Dedifferentiated amniotic fluid mesenchymal stem cell (primary cell): ENCODE results near the gene PTCRA.

Experiments used
- DNase-seq: peaks from one replicate; pipeline ENCODE4 v3.0.0-alpha.2; 2016; ENCODE audit errors: extremely low spot score

The PTCRA gene

GRCh38 chr6:42904467-42904866 lies 11.4 kb upstream of the PTCRA start:
- no peak for DNase-seq

GRCh38 chr6:42907336-42907735 lies 8.5 kb upstream of the PTCRA start:
- no peak for DNase-seq

- no peak for DNase-seq
These were observed 6.0 kb upstream of the PTCRA start for GRCh38 chr6:42909835-42910234.

- no peak for DNase-seq
These were observed 4.5 kb upstream of the PTCRA start for GRCh38 chr6:42911171-42912021.

- DNase-seq, result no peak
These were observed 1.3 kb upstream of the PTCRA start for GRCh38 chr6:42914546-42914945.

DNA sequence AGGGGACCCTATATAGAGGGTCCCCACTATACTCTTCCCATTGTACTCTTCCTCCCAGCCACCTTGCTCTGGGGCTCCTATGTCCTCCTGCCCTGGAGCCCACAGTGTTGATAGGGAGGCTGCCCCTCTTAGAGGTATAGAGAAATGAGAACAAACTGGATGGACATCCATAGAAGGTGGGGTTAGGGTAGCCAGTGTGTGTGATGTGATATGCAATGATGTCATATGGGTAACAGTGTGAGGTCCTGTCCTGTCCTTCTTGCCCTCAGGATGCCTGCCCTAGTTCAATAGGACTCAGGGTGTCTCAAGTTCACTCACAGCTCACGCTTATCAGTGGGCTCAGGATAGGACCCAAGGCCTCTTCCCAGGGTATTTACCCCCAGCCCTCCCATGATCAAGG lies 435 bp downstream of the PTCRA start:
- no peak for DNase-seq

GRCh38 chr6:42921801-42922200 lies 5.9 kb downstream of the PTCRA start:
- no peak for DNase-seq

GRCh38 chr6:42923666-42924065 lies 7.8 kb downstream of the PTCRA start:
- no peak for DNase-seq

DNA sequence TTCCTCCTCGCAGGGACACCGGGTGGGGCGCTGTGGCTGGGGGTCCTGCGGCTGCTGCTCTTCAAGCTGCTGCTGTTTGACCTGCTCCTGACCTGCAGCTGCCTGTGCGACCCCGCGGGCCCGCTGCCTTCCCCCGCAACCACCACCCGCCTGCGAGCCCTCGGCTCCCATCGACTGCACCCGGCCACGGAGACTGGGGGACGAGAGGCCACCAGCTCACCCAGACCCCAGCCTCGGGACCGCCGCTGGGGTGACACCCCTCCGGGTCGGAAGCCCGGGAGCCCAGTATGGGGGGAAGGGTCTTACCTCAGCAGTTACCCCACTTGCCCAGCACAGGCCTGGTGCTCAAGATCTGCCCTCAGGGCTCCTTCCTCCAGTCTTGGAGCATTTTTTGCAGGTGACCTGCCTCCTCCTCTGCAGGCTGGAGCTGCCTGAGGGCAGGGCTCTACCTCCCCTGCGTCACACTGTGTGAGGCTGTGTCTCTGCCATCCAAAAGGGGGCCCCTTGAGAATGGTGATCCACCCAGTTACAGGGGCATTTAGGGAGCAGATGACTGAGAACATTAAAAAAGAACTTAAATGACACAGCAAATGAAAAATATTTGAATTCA lies 9.5 kb downstream of the PTCRA start:
- DNase-seq, result no peak

DNA sequence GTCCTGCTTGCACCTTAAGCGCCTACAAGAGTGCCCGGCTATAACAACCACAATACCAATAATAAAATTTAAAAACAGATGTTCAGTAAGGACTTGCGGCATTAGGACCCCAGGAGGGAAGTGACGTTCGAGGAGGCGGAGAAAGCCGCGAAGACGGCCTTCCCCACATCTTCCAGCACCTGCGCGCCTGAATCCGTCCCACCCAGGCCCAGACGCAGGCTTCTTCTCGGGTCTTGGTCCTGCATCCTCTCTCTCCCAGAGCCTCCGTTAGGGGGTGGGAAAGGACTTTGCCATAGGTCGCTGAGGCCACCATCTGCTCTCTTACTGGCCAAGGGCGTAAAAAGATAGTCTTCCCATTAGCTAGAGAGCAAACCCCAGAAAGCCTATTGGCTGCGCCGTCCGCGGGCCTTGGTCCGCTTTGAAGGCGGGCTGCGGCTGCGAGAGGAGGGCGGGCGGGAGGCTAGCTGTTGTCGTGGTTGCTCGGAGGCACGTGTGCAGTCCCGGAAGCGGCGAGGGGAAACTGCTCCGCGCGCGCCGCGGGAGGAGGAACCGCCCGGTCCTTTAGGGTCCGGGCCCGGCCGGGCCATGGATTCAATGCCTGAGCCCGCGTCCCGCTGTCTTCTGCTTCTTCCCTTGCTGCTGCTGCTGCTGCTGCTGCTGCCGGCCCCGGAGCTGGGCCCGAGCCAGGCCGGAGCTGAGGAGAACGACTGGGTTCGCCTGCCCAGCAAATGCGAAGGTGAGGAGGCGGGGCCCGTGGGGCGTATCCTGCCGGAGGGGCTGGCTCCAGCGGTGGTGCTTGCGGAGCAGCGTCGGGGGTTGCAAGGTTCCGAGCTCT lies 13.3 kb downstream of the PTCRA start, which contains the start of gene CNPY3:
Gene CNPY3, plus strand, starts transcription at position 495 of the 835 bp plus-strand sequence. Its CDS starts 91 bp downstream, at position 586.
- DNase-seq, result peak; percentile 92

DNA sequence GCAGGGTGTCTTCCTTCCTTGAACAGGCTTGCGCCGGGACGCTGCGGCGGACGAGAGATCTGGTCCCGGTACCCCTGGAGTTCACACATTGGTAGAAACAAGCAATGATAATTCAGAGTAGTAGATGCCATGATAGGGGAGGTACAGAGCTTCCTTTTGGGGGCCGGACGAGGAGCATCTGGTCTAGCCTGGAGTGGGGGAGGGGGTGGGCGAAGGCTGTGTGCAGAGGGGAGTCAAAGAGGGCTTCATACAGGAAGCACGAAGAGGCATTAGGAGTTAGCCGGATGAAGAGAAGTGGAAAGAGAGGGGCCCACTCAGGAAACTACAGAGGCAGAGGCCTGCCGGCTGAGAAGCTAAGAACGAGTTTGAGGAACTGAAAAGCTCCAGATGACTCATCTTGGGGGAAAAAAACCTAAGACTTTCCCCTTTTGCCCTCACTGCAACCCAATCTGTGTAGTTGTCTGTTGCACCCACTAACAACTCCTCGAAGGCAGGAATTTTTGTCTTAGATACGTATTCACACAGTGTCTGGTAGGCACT lies 14.0 kb downstream of the PTCRA start:
- DNase-seq, result peak; percentile 68

- no peak for DNase-seq
These were observed 16.6 kb downstream of the PTCRA start for GRCh38 chr6:42932412-42932811.

GRCh38 chr6:42933205-42933604 lies 17.4 kb downstream of the PTCRA start:
- no peak for DNase-seq

- DNase-seq, result no peak
These were observed 19.5 kb downstream of the PTCRA start for GRCh38 chr6:42935322-42935721.

DNA sequence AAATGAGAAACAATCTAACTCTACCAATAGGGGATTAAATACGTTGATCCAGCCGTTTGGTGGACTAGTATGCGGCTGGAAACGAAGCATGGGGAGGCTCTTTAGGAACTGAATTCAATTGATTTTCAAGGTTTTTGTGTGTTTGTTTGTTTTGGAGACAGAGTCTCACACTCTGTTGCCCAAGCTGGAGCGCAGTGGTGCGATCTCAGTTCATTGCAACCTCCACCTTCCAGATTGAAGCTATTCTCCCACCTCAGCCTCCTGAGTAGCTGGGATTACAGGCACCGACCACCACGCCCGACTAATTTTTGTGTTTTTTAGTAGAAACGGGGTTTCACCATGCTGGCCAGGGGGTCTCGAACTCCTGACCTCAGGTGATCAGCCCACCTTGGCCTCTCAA lies 20.5 kb downstream of the PTCRA start:
- no peak for DNase-seq

- no peak for DNase-seq
These were observed 21.9 kb downstream of the PTCRA start for GRCh38 chr6:42937548-42938427.

- no peak for DNase-seq
These were observed 22.6 kb downstream of the PTCRA start for GRCh38 chr6:42938428-42938796.

GRCh38 chr6:42938987-42939809 lies 23.3 kb downstream of the PTCRA start:
- no peak for DNase-seq

- no peak for DNase-seq
These were observed 23.9 kb downstream of the PTCRA start for GRCh38 chr6:42939810-42940167.

DNA sequence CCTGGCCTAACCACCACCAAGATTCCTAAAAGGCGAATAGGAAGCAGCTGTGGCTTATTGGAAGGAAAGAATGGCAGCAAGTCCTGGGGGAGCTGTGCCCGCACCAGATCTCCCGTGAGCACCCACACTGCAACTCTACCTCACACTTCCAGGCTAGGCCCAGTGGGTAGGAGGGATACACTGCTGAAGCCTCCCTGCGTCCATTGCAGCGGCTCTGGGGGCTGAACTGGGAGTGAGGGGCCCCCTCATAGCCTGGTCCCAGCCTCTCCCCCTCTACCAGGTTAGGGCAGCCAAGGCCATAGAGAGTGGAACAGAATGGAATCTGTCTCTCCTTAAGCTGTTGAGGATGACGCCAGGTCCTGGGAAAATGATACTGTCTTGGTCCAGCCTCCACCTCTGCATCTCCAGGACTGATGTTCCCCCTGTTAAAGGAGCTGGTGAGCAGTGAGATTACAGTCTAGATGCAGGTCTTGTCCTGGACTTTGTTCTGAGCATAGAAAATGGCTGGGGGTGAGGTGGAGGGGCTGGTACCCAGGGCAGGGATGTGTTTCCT lies 24.7 kb downstream of the PTCRA start:
- DNase-seq, result no peak
